MM.1S (cell line): ENCODE results near the gene RFXAP.

Source experiments
- DNase-seq: peaks from one replicate; pipeline ENCODE4 v3.0.0-alpha.2; 2015
- H2AFZ ChIP-seq: fragments of 300-600 bp; sonication (generic); 2 replicates; pipeline ENCODE4 v1.6.0; 2016; ENCODE audit warnings: antibody characterized with exemption, low read length
- H3F3A ChIP-seq: fragments of 300-600 bp; sonication (generic); 2 replicates; pipeline ENCODE4 v1.6.1; 2016; ENCODE audit warnings: mild to moderate bottlenecking, antibody characterized with exemption, low read length, moderate library complexity, mixed read lengths; ENCODE audit not compliant: insufficient read depth
- H3K27ac ChIP-seq: fragments of 300-600 bp; sonication (generic); 2 replicates; pipeline ENCODE4 v1.5.1; 2016; ENCODE audit warnings: mild to moderate bottlenecking, low read length
- H3K27me3 ChIP-seq: fragments of 300-600 bp; sonication (generic); replicated peaks from 2 replicates; pipeline ENCODE4 v1.6.0; 2016; ENCODE audit warnings: low read length; ENCODE audit not compliant: insufficient read depth
- H3K36me3 ChIP-seq: fragments of 300-600 bp; sonication (generic); replicated peaks from 2 replicates; pipeline ENCODE4 v1.6.1; 2016; ENCODE audit warnings: mild to moderate bottlenecking, low read length, mixed read lengths; ENCODE audit not compliant: insufficient read depth
- H3K4me1 ChIP-seq: fragments of 300-600 bp; sonication (generic); 2 replicates; pipeline ENCODE4 v1.6.1; 2016; ENCODE audit warnings: low read length, mixed read lengths
- H3K4me2 ChIP-seq: fragments of 300-600 bp; sonication (generic); 2 replicates; pipeline ENCODE4 v1.6.0; 2016; ENCODE audit warnings: low read depth, low read length
- H3K4me3 ChIP-seq: fragments of 300-600 bp; sonication (generic); 2 replicates; pipeline ENCODE4 v1.5.1; 2016; ENCODE audit warnings: low read length, mixed read lengths
- H3K79me2 ChIP-seq: fragments of 300-600 bp; sonication (generic); 2 replicates; pipeline ENCODE4 v1.6.1; 2016; ENCODE audit warnings: mixed run types, low read length, mixed read lengths
- H3K9ac ChIP-seq: fragments of 300-600 bp; sonication (generic); 2 replicates; pipeline ENCODE4 v1.6.1; 2016; ENCODE audit warnings: low read length, mixed read lengths
- H3K9me2 ChIP-seq: fragments of 300-600 bp; sonication (generic); replicated peaks from 2 replicates; pipeline ENCODE4 v1.6.1; 2016; ENCODE audit warnings: mild to moderate bottlenecking, low read length, mixed read lengths; ENCODE audit not compliant: insufficient read depth
- H3K9me3 ChIP-seq: fragments of 300-600 bp; sonication (generic); replicated peaks from 2 replicates; pipeline ENCODE4 v1.6.1; 2016; ENCODE audit warnings: mild to moderate bottlenecking, low read length, mixed read lengths; ENCODE audit not compliant: insufficient read depth
- H4K20me1 ChIP-seq: fragments of 300-600 bp; sonication (generic); 2 replicates; pipeline ENCODE4 v1.6.1; 2016; ENCODE audit warnings: mild to moderate bottlenecking, low read length, moderate library complexity, mixed read lengths; ENCODE audit not compliant: insufficient read depth
- CTCF ChIP-seq: fragments of 300-600 bp; sonication (generic); IDR thresholded peaks from 2 replicates; pipeline ENCODE4 v1.5.1; 2016; ENCODE audit warnings: antibody characterized with exemption, low read length, mixed read lengths
- EZH2 ChIP-seq: fragments of 300-600 bp; sonication (generic); optimal IDR thresholded peaks from 2 replicates; pipeline ENCODE3; 2017; ENCODE audit warnings: low read depth, mild to moderate bottlenecking, antibody characterized with exemption, low read length, mixed read lengths
- EZH2phosphoT487 ChIP-seq: fragments of 300-600 bp; sonication (generic); IDR thresholded peaks from 2 replicates; pipeline ENCODE4 v1.6.1; 2018; ENCODE audit warnings: antibody characterized with exemption, low read length

The RFXAP gene

DNA sequence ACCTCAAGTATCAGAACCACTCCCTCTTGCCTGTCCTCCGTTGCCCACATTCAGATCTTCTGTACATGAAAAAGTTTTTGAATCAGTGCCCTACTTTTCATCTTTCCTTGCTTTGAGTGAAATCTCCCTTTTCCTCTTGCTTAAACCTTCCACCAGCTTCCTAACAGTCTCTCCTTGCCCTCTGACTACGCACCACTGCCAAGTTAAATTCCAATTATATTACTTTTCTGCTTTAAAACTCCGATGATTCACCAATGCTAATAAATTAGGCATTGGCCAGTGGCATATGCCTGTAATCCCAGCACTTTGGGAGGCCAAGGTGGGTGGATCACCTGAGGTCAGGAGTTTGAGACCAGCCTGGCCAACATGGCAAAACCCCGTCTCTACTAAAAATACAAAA lies 30.7 kb upstream of the RFXAP start:
- Histone ChIP-seq H3K9ac (no peak overlapping the region), H3F3A (no peaks in the 10 kb centered on the region), H3K4me1 (no peaks in the 10 kb centered on the region), H3K27ac (no peak overlapping the region), H3K4me3 (no peak overlapping the region), H3K9me3 (no peaks in the 10 kb centered on the region), H4K20me1 (no peaks in the 10 kb centered on the region), H2AFZ (no peak overlapping the region), H3K36me3 (no peaks in the 10 kb centered on the region), H3K27me3 (no peaks in the 10 kb centered on the region), H3K79me2 (no peaks in the 10 kb centered on the region), H3K9me2 (no peaks in the 10 kb centered on the region), H3K4me2 (no peak overlapping the region)
- no peak for DNase-seq
- TF ChIP-seq EZH2phosphoT487 (no peak), EZH2 (no peak)

- Histone ChIP-seq H3K27ac (no peak overlapping the region), H3K27me3 (no peaks in the 10 kb centered on the region), H3K4me2 (no peak overlapping the region), H3K79me2 (no peaks in the 10 kb centered on the region), H3K36me3 (no peaks in the 10 kb centered on the region), H2AFZ (no peak overlapping the region), H3K9ac (no peak overlapping the region), H3K9me2 (no peaks in the 10 kb centered on the region), H4K20me1 (no peaks in the 10 kb centered on the region), H3K4me1 (no peaks in the 10 kb centered on the region), H3K4me3 (no peak overlapping the region), H3K9me3 (no peaks in the 10 kb centered on the region), H3F3A (no peaks in the 10 kb centered on the region)
- TF ChIP-seq CTCF, result no peak
- no peak for TF ChIP-seq EZH2
- TF ChIP-seq EZH2phosphoT487, result no peak
- DNase-seq, result no peak
Measured at GRCh38 chr13:36789061-36789460, 30.0 kb upstream of the RFXAP start.

- no peaks in the 10 kb centered on the region for H3K27me3 ChIP-seq
- H3K4me2 ChIP-seq, result no peak overlapping the region
- H3K9ac ChIP-seq, result no peak overlapping the region
- no peaks in the 10 kb centered on the region for H3K9me3 ChIP-seq
- no peaks in the 10 kb centered on the region for H3K79me2 ChIP-seq
- no peaks in the 10 kb centered on the region for H4K20me1 ChIP-seq
- no peaks in the 10 kb centered on the region for H3K4me1 ChIP-seq
- H3F3A ChIP-seq, result no peaks in the 10 kb centered on the region
- DNase-seq, result no peak
- no peaks in the 10 kb centered on the region for H3K36me3 ChIP-seq
- TF ChIP-seq EZH2 (no peak), EZH2phosphoT487 (no peak), CTCF (no peak)
- H3K9me2 ChIP-seq, result no peaks in the 10 kb centered on the region
- no peak overlapping the region for H2AFZ ChIP-seq
- H3K4me3 ChIP-seq, result no peak overlapping the region
- no peak overlapping the region for H3K27ac ChIP-seq
Measured at GRCh38 chr13:36789730-36790129, 29.3 kb upstream of the RFXAP start.

- no peaks in the 10 kb centered on the region for H3K9me2 ChIP-seq
- no peaks in the 10 kb centered on the region for H3K27me3 ChIP-seq
- DNase-seq, result no peak
- no peaks in the 10 kb centered on the region for H3K36me3 ChIP-seq
- H3K27ac ChIP-seq, result no peak overlapping the region
- no peak overlapping the region for H3K9ac ChIP-seq
- no peak overlapping the region for H3K4me3 ChIP-seq
- H3K79me2 ChIP-seq, result no peaks in the 10 kb centered on the region
- no peak overlapping the region for H3K4me2 ChIP-seq
- H4K20me1 ChIP-seq, result no peaks in the 10 kb centered on the region
- no peak overlapping the region for H2AFZ ChIP-seq
- no peaks in the 10 kb centered on the region for H3K4me1 ChIP-seq
- no peaks in the 10 kb centered on the region for H3K9me3 ChIP-seq
- no peaks in the 10 kb centered on the region for H3F3A ChIP-seq
- TF ChIP-seq EZH2 (no peak), EZH2phosphoT487 (no peak), CTCF (no peak)
Measured at GRCh38 chr13:36794706-36795105, 24.3 kb upstream of the RFXAP start.
